Glomerular endothelial cell (primary cell): Measurements from ENCODE around the gene SP1. TPM values are rescaled to one million over a fixed set of nuclear protein-coding genes. Genes with fewer than 3 reads are reported as not detected.
"Not testable (repeated sequence)": the region's sequence is repeated elsewhere in the genome, so short reads cannot be mapped to it uniquely, and the experiment has no call there.

Experiments used
- DNase-seq: peaks from one replicate; pipeline ENCODE4 v3.0.0-alpha.2; 2011; ENCODE audit warnings: low read depth, low spot score; ENCODE audit errors: extremely low read depth
- total RNA-seq: library from RNA; depleted of rRNA; stranded (reverse); fragments of >200 nt; gene quantifications from 2 replicates; pipeline ENCODE4 v1.2.3, GENCODE V29; 2015

The SP1 gene
- total RNA-seq, 1 donor from 2014 or later = 39.0 TPM

DNA sequence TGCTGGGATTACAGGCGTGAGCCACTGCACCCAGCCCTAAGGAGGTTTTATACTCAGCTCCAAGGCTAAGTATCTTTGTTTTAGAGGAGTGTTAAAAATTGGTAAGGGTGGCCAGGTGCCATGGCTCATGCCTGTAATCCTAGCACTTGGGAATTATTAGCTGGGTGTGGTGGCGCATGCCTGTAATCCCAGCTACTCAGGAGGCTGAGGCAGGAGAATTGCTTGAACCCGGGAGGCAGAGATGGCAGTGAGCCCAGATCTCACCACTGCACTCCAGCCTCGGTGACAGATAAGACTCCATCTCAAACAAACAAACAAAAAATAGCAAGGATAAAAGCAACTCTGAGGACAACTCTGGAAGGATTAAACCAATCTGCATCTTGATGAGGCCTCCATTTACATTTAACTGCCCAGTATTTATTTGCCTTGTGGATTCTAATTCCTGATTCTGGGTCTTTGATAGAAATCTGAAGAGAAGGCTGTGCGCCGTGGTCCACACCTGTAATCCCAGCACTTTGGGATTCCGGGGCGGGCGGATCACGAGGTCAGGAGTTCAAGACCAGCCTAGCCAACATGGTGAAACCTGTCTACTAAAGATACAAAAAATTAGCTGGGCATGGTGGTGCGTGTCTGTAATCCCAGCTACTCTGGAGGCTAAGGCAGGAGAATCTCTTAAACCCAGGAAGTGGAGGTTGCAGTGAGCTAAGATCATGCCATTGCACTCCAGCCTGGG is 64.8 kb downstream of the SP1 start:
- DNase-seq = not testable (repeated sequence)

DNA sequence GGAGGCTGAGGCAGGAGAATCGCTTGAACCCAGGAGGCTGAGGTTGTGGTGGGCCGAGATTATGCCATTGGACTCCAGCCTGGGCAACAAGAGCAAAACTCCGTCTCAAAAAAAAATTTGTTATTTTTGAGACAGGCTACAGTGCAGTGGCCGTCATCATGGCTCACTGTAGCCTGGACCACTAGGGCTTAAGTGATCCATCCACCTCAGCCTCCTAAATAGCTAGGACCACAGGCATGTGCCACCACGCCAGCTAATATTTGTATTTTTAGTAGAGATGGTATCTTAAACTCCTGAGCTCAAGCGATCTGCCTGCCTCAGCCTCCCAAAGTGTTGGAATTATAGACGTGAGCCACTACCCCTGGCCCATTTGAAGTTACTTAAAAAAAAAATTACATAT is 71.0 kb downstream of the SP1 start:
- DNase-seq = no peak

DNA sequence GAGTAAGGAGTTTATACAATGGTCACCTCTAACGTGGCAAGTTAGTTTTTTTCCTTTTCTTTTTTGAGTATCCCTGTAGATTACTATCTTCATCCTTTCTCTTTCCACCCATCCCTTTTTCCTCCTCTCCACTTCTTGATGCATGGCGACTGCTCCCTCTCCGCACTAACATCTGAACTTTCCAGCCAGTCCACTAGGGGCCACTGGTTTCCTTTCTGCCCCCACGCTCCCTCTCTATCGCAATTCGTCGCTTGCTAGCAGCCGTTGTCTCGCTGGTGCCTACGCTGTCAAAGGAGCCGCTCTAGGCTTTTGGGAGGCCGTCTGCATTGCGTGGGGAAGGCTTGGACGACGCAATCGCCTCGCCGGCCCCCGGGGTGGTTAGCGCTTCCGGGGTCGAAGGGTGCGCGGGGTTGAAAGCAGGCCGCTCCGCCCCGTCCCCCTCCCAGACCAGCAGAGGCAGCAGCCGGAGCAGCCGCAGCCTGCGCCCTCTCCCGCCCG is 71.7 kb downstream of the SP1 start, which contains the start of gene PCBP2:
Gene PCBP2 (plus strand): TSS at position 442 of the 498 bp plus-strand sequence. CDS start 2,699 bp downstream, outside the sequence.
- peak; percentile 91 for DNase-seq

DNA sequence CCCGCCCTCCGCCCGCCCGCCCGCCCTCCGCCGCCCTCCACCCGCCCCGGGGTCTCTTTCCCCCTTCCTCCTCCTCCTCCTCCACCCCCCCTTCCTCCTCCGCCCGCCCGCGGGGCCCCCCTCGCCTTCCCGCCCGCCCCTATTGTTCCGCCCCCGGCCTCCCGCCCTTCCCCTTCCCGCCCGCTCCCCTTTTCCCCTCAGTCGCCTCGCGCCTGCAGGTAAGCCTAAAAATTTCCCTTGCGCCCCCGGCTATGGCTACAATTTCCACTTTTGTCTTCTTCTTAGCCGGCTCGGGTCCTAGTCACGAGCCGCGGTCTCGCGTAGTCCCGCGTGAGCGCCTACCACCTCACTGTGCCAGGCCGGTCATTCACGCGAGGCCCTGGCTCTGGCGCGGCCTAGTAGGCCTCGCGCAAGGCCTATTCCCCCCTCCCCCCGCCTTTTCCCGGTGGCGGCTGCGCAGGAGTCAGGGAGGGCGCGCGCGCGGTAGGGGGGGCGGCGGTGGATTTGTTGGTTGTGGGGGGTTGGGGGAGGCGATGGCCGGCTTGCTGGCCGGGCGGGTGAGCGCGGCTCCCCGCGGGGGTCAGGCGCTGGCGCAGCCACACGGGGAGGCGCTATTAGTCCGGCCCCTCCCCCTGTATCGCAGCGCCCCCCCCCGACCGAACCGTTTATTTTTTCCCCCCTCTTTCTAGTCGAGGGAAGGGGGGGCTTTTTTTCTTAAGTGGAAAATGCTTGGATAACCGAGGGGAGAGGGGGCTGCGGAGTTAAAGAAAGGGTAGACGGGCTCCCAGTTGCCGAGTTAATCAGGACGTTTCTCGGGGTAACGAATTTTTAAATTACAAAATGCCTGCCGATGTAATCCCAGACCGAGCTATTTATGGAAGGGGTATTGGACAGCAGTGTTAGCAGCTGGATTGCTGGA is 72.4 kb downstream of the SP1 start:
- DNase-seq = no peak

DNA sequence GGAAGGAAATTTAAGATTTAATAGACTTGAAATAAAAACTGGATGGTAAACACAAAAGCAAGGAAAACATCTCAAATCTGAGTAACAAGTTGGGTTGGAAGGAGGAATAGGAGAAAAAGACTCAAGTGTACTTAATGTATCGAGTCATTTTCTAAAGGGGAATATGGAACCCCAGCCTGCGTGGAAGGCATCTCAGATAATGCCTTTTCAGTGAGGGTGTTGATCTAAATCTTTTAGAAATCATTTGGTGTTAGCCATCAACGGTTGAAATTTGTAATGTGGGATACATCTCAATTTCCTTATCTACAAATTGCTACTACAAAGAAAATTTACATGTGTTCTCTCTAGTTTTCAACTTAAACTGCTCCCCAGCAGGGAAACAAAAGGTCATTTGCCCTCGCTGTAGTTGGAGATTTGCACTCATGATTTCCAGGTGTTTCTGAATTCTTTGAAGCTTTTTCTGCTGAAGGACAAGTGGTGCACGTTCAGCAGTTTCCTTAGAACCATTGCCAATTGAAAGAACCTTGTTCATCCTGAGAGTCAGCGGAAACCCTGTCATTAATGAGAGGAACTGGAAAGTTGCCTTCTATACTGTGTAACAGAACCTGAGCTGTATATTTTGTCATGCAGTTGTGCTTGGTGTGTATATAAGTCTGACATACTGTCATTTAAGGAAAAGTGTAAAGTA is 74.1 kb downstream of the SP1 start:
- DNase-seq = no peak

DNA sequence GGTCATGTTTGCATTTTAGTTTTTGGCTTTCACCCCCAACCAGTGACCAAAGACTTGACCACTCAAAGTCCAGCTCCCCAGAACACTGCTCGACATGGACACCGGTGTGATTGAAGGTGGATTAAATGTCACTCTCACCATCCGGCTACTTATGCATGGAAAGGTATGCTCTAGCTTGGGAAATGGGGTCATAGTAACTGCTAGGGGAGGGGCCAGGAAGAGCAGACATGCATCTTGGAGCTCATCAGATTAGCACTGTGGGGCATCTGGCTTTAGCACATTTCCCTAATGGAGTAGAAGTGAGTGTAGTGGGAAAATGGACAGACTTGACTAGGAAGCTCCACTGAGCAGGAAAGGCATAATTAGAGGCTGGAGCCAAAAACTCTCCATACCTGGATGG is 74.7 kb downstream of the SP1 start:
- no peak for DNase-seq

DNA sequence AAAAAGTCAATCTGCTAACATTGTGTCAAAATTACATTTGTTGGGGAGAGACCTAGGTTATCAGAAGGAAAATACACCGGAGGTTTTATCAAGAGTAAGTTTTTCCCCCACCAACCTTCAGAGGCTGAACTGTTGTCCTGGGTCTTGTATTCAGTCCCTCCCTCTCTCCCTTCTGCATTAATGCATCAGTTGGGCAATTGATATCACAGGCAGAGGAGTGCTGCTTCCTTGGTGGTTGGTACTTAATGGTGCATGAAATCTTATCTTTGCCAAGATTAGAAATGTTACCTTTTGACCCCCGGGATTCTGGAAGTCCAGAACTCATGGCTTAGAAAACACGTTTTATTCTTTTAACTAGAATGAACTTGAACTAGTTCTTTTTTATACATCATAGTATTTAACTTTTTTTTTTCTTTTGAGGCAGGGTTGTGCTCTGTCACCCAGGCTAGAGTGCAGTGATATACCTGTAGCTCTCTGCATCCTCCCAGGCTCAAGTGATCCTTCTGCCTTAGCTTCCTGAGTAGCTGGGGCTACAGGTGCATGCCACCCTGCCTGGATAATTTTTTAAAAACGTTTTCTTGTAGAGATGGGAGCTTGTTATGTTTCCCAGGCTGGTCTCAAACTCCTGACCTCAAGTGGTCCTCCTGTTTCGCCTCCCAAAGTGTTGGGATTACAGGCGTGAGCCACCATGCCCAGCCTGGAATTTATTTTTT is 76.8 kb downstream of the SP1 start:
- no peak for DNase-seq

DNA sequence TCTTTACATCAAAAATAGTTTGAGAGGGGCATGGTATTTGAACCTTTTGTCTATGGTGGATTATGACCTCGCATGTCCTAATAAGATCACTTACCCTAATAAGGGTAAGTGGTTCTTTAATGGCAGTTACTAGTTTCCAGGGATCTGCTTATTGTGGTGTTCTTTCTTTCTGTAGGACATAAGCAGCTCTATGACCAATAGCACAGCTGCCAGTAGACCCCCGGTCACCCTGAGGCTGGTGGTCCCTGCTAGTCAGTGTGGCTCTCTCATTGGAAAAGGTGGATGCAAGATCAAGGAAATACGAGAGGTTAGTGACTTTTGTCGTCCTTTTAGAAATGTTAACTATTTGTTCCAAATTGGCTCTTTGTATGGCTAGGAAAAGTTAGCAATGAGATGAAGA is 79.1 kb downstream of the SP1 start:
- DNase-seq = no peak

DNA sequence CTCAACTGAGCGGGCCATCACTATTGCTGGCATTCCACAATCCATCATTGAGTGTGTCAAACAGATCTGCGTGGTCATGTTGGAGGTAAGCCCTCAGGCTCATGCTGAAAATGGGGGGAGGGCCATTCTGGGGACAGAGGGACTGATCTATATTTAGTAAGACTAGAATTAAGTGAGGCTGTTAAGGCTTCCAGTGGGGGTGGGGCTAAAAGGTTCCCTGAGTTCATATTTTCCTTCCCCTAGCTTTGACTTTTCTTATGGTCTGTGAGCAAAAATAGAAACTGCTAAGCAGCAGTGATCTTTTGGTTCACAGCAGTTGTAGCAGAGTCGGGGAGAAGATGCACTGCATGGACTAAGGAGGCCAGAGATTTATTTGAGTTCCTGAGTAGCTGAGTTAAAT is 81.1 kb downstream of the SP1 start:
- DNase-seq = no peak

DNA sequence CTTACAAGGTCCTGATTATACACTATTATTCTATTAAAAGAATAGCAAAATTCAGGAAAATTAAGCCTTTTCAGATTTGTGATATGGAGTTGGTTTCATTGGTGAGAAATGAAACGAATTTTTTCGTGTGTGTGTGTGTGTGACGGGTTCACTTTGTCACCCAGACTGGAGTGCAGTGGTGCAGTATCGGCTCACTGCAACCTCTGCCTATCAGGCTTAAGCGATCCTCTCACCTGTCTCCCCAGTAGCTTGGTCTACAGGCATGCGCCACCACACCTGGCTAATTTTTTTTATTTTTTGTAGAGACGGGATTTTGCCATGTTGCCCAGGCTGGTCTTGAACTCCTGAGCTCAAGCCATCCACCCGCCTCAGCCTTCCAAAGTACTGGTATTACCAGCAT is 81.6 kb downstream of the SP1 start:
- no peak for DNase-seq

DNA sequence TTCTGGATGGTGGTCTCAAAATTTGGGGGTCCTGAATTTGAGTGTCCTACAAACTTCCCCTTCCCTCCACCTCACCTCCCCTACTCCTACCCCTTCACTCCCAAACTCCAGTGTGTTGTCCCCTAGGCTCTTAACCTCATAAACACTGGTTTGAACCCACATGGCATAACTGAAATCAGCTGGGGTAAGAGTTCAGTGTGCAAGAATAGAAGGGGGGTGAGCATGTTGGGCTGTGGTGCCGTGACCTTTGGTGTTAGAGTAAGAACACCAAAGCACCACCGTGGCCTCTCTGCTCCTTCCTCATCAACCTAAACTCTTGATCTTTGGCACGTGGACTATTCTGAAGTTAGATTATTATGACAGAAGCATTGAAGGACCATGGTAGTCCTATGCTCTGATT is 83.0 kb downstream of the SP1 start:
- DNase-seq = no peak

DNA sequence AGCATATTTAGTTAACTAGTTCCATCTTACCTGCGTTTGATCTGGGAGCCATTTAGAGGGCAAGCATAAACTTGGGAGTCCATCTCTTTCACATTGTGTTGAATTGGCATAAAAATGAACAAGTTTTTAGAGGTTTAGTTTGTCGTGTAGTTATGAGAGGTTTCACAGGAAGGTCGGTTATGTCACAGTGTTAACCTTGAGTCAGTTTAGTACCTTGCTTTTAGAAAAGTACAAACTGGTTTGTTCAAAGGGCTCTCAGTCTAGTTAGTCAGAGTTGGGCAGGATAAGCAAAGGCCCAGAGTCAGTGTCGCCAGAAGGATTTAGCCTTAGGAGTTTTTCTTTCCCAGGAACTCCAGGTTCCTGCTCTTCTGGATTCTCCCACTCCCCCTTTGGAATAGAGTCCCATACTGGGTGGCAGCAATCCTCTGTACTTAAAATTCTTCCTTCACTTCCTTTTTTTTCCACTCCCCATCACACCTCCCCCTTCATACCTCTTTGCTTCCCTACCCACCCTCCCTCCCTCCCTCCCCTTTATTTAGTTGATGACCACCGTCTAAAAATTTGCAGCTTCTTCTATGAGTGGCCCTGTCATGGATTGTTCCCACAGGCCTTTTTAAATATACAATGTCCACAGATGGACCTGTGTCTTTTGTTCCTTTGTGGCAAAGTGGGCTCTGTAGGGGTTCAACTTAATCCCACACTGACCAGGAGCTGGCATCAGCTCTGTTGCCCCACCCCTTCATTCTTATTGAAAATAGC is 84.0 kb downstream of the SP1 start:
- no peak for DNase-seq

DNA sequence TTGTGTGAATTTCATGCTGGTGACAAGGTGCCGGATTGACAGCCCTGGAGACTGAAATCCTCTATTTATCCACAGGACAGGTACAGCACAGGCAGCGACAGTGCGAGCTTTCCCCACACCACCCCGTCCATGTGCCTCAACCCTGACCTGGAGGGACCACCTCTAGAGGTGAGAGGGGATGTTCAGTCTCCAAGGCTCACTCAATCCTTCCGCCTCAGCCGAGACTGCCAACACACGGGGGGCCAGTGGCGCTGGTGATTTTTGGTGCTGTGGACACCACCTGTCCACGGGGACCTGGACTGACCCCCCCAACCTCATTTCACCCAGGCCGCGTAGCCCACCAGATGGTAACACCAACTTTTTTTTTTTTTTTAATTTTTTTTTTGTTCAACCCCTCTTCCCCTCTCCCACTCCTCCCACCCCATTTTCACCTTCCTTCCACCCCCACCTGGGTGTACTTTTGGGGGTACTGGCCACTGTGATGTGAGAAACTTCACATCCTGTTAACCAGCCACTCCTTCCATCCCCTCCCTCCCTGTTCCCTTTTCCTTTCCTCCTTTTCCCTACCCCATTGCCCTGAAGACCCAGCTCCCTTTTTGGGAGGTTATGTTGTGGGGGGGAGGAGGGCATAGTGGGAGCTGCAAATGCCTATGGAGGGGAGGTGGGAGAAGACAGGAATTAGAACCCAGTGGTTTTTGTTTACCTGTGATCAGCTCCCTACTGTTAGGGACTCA is 84.9 kb downstream of the SP1 start:
- no peak for DNase-seq

DNA sequence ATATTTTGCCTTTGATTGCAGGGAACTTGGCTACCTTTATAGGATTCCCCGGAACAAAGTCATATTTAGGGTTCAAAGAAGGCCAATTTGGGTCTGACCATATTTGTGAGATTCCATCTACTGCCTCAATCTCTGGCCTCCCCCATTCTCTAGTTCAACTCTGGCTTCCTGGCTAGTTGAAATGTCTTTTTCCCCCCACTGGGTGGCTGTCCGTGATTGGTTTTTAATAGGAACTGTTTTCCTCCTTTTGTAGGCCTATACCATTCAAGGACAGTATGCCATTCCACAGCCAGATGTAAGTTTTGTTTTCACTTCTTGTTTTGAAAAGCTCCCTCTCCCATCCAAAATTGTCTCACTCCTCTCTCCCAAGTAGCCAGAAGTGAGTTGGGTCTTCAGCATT is 85.7 kb downstream of the SP1 start:
- DNase-seq = no peak

Other genes starting within 250 kb of the SP1 start
- 9.2 and 10.9 TPM in 2 replicates for gene ZNF740, start 199.5 kb upstream of the SP1 start, total RNA-seq
- 5.7 and 17.3 TPM in 2 replicates for gene CSAD, start 199.3 kb upstream of the SP1 start, total RNA-seq
- gene ITGB7, start 172.9 kb upstream of the SP1 start, total RNA-seq = not detected in 2 replicates
- 9.8 and 16.7 TPM in 2 replicates for gene RARG, start 148.0 kb upstream of the SP1 start, total RNA-seq
- 2.6 and 4.8 TPM in 2 replicates for gene ESPL1, start 111.9 kb upstream of the SP1 start, total RNA-seq
- 344 and 417 TPM in 2 replicates for gene PFDN5, start 84.6 kb upstream of the SP1 start, total RNA-seq
- gene MYG1, start 80.5 kb upstream of the SP1 start, total RNA-seq = 41.4 and 55.0 TPM in 2 replicates
- 51.8 and 56.7 TPM in 2 replicates for gene AAAS, start 58.6 kb upstream of the SP1 start, total RNA-seq
- not detected in 2 replicates for gene SP7, start 43.8 kb upstream of the SP1 start, total RNA-seq
- not detected in 2 replicates for gene AMHR2, start 43.7 kb downstream of the SP1 start, total RNA-seq
- 50.5 and 55.0 TPM in 2 replicates for gene PRR13, start 61.6 kb downstream of the SP1 start, total RNA-seq
- gene PCBP2, start 71.9 kb downstream of the SP1 start, total RNA-seq = 379 and 520 TPM in 2 replicates
- 22.6 and 29.2 TPM in 2 replicates for gene MAP3K12, start 119.3 kb downstream of the SP1 start, total RNA-seq
- 45.7 and 50.6 TPM in 2 replicates for gene TARBP2, start 121.1 kb downstream of the SP1 start, total RNA-seq
- gene NPFF, start 127.3 kb downstream of the SP1 start, total RNA-seq = 0.70 TPM in 1 of 2 replicates, not detected in the other
- 21.8 and 32.4 TPM in 2 replicates for gene ATF7, start 246.2 kb downstream of the SP1 start, total RNA-seq